Measurements from ENCODE around the gene ANKS3. TPM values are rescaled to one million over a fixed set of nuclear protein-coding genes. Genes with fewer than 3 reads are reported as not detected.
A peak's percentile ranks its signal among the peaks of the same experiment; 100 is the strongest.

The ANKS3 gene
- total RNA-seq, 4 donors from 2014 or later: 9.4 to 22.7 (median 11.5) TPM

DNA sequence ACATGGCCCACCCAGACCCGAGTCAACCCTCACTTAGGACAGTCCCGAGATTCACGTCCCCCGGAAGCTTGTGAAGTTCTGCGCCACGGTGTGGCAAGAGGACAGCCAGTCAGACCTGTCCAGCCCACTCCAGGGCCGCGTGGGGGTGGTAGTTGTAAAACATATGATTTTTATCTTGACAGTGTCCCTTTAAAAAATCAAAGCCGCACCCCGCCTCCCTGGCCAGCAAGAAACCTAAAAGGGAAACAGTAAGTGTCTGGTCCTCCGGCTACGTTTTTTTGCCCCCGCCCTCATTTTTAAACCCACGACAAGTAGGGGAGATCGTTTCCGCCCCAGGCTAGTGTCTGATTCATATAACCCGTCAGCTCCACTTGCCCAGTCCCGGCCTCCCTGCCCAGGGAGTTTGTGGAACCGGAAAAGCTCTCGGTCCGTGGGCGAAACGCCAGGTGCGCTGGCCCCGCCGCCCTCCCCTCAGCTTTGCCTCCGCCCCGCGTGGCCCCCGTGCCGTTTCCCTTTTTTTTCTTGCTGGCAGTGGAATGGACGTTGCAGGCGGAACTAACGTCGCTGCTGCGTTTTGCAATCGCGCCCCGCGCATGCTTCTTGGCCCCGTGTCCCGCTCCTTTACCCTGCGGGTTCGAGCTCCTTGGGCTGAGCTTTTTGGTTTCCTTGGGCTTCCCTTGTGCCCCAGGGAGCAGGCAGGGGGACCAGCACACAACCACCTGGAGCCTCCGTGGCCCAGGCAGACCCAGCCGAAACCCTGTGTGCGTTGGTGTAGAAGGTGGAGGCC lies 54.0 kb downstream of the ANKS3 start:
- Histone ChIP-seq H3K27me3 (no peaks in the 10 kb centered on the region), H3K36me3 (peaks cover 23 to 97% (median 29%) of the 10 kb centered on the region in 3 donors), H3K4me3 (peak overlapping the region in 2 of 4 donors; percentile 35 to 58), H3K27ac (peak overlapping the region in 3 of 4 donors; percentile 12 to 83 (median 70)), H3K9me3 (no peaks in the 10 kb centered on the region), H3K4me1 (peaks cover 0 to 65% (median 0%) of the 10 kb centered on the region in 3 donors)
- no peak for TF ChIP-seq POLR2A (IDR thresholded peaks at IDR 0.05)
- TF ChIP-seq, protein P1, sequence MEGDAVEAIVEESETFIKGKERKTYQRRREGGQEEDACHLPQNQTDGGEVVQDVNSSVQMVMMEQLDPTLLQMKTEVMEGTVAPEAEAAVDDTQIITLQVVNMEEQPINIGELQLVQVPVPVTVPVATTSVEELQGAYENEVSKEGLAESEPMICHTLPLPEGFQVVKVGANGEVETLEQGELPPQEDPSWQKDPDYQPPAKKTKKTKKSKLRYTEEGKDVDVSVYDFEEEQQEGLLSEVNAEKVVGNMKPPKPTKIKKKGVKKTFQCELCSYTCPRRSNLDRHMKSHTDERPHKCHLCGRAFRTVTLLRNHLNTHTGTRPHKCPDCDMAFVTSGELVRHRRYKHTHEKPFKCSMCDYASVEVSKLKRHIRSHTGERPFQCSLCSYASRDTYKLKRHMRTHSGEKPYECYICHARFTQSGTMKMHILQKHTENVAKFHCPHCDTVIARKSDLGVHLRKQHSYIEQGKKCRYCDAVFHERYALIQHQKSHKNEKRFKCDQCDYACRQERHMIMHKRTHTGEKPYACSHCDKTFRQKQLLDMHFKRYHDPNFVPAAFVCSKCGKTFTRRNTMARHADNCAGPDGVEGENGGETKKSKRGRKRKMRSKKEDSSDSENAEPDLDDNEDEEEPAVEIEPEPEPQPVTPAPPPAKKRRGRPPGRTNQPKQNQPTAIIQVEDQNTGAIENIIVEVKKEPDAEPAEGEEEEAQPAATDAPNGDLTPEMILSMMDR (IDR thresholded peaks at IDR 0.05): no peak
- no peak for DNase-seq
- intact Hi-C loops (cut with DNase I): no loop called here
- WGBS, 2 donors: 63 to 71% methylated on average over 31 to 39 of the region's 47 CpGs

- Histone ChIP-seq H3K27me3 (no peaks in the 10 kb centered on the region), H3K36me3 (peaks cover 18 to 93% (median 28%) of the 10 kb centered on the region in 3 donors), H3K4me3 (peak overlapping the region in 2 of 4 donors; percentile 35 to 58), H3K9me3 (no peaks in the 10 kb centered on the region), H3K4me1 (peaks cover 0 to 65% (median 0%) of the 10 kb centered on the region in 3 donors), H3K27ac (peak overlapping the region in 3 of 4 donors; percentile 12 to 83 (median 70))
- no peak for DNase-seq
- 67 to 69% methylated on average over 5 to 6 of the region's 20 CpGs for WGBS, 2 donors
- no peak for TF ChIP-seq POLR2A (IDR thresholded peaks at IDR 0.05)
- TF ChIP-seq, protein P1 (IDR thresholded peaks at IDR 0.05): no peak
- intact Hi-C loops (cut with DNase I): no loop called here
These were observed 54.8 kb downstream of the ANKS3 start for GRCh38 chr16:4679156-4679849.

GRCh38 chr16:4678596-4678995 lies 55.5 kb downstream of the ANKS3 start:
- H3K27me3 ChIP-seq: no peaks in the 10 kb centered on the region
- no peak overlapping the region for H3K4me3 ChIP-seq
- DNase-seq: no peak
- no peak overlapping the region for H3K27ac ChIP-seq
- WGBS, 2 donors: 74 to 97% methylated on average over 6 of the region's 6 CpGs
- intact Hi-C loops (cut with DNase I): no loop called here
- H3K4me1 ChIP-seq: peaks cover 0 to 65% (median 0%) of the 10 kb centered on the region in 3 donors
- H3K36me3 ChIP-seq: peaks cover 18 to 93% (median 23%) of the 10 kb centered on the region in 3 donors
- TF ChIP-seq, protein P1 (IDR thresholded peaks at IDR 0.05): no peak
- no peak for TF ChIP-seq POLR2A (IDR thresholded peaks at IDR 0.05)
- no peaks in the 10 kb centered on the region for H3K9me3 ChIP-seq

DNA sequence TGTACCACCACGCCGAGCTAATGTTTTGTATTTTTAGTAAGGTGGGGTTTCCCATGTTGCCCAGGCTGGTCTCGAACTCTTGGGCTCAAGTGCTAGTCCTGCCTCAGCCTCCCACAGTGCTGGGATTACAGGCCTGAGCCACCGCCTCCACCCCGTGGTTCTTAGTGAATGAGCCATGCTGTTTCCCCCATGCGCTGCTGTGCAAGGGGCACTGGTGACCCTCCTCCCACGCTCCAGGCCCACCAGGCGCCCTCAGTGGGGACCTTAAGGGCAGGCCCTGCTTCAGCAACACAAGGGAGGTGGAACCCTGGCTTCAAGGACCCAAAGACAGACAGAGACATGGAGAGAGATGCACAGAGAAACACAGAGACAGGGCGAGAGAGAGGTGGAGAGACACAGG lies 56.1 kb downstream of the ANKS3 start:
- H3K27me3 ChIP-seq: no peaks in the 10 kb centered on the region
- TF ChIP-seq, protein P1 (IDR thresholded peaks at IDR 0.05): no peak
- no peak for TF ChIP-seq POLR2A (IDR thresholded peaks at IDR 0.05)
- intact Hi-C loops (cut with DNase I): no loop called here
- peaks cover 0 to 61% (median 0%) of the 10 kb centered on the region in 3 donors for H3K4me1 ChIP-seq
- DNase-seq: no peak
- 80 to 88% methylated on average over 1 to 6 of the region's 9 CpGs for WGBS, 2 donors
- H3K4me3 ChIP-seq: no peak overlapping the region
- no peaks in the 10 kb centered on the region for H3K9me3 ChIP-seq
- no peak overlapping the region for H3K27ac ChIP-seq
- H3K36me3 ChIP-seq: peaks cover 14 to 93% (median 27%) of the 10 kb centered on the region in 3 donors

GRCh38 chr16:4677390-4677789 lies 56.7 kb downstream of the ANKS3 start:
- no peak overlapping the region for H3K4me3 ChIP-seq
- WGBS, 2 donors: 92% methylated on average over 2 of the region's 17 CpGs; no CpG with 5 or more reads in 1 of the 2 donors
- no peaks in the 10 kb centered on the region for H3K27me3 ChIP-seq
- TF ChIP-seq, protein P1 (IDR thresholded peaks at IDR 0.05): no peak
- TF ChIP-seq POLR2A (IDR thresholded peaks at IDR 0.05): no peak
- H3K36me3 ChIP-seq: peaks cover 8 to 93% (median 22%) of the 10 kb centered on the region in 3 donors
- no peaks in the 10 kb centered on the region for H3K9me3 ChIP-seq
- H3K27ac ChIP-seq: peak overlapping the region in 1 of 4 donors; percentile 21
- intact Hi-C loops (cut with DNase I): no loop called here
- peaks cover 0 to 55% (median 0%) of the 10 kb centered on the region in 3 donors for H3K4me1 ChIP-seq
- DNase-seq: no peak
